Measurements from ENCODE around the gene FURIN. TPM values are rescaled to one million over a fixed set of nuclear protein-coding genes. Genes with fewer than 3 reads are reported as not detected.

The FURIN gene
- total and polyA plus RNA-seq, 2 donors (not counting 1 experiment from before 2014, with no cell fraction given) = 19.4 to 27.9 TPM

DNA sequence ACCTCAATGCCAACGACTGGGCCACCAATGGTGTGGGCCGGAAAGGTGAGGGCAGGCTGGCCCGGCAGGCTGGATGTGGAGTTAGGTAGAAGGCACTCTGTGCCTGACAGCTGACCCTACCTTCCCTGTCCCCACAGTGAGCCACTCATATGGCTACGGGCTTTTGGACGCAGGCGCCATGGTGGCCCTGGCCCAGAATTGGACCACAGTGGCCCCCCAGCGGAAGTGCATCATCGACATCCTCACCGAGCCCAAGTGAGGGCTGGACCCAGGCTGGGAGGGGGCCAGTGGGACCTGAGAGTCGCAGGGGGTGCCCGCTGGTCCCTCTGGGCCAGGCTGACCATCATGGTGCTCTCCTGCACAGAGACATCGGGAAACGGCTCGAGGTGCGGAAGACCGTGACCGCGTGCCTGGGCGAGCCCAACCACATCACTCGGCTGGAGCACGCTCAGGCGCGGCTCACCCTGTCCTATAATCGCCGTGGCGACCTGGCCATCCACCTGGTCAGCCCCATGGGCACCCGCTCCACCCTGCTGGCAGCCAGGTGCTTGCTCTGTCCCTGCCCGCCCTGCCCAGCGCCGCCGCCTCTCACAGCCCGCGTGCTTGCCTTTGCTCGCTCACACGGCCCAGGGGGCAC, 11.5 kb downstream of the FURIN start:
- no peak overlapping the region for H3K4me3 ChIP-seq (replicated peaks in 1 of 4; ENCODE audit: control extremely low read depth in 1 of 4, insufficient read depth in 1 of 4, low read depth in 3 of 4, low read length in 4 of 4)
- H2AFZ ChIP-seq (ENCODE audit: low read length) = no peak overlapping the region
- H4K20me1 ChIP-seq (ENCODE audit: control insufficient read depth, extremely low read depth, insufficient read depth, low read length) = no peaks in the 10 kb centered on the region
- H3K27ac ChIP-seq (ENCODE audit: insufficient read depth, low read length) = no peak overlapping the region
- no peak for DNase-seq (ENCODE audit: low read depth in 2 of 2)
- no peaks in the 10 kb centered on the region for H3K9me3 ChIP-seq (ENCODE audit: control insufficient read depth, insufficient read depth, low read depth, low read length)
- peaks cover 8% of the 10 kb centered on the region for H3K4me1 ChIP-seq (ENCODE audit: control insufficient read depth, extremely low read depth, insufficient read depth, low read length)
- H3K4me2 ChIP-seq (ENCODE audit: extremely low read depth, insufficient read depth, low read length) = no peak overlapping the region
- peaks cover 27% of the 10 kb centered on the region for H3K36me3 ChIP-seq (ENCODE audit: control insufficient read depth, insufficient read depth, low read length)
- TF ChIP-seq, protein P1, sequence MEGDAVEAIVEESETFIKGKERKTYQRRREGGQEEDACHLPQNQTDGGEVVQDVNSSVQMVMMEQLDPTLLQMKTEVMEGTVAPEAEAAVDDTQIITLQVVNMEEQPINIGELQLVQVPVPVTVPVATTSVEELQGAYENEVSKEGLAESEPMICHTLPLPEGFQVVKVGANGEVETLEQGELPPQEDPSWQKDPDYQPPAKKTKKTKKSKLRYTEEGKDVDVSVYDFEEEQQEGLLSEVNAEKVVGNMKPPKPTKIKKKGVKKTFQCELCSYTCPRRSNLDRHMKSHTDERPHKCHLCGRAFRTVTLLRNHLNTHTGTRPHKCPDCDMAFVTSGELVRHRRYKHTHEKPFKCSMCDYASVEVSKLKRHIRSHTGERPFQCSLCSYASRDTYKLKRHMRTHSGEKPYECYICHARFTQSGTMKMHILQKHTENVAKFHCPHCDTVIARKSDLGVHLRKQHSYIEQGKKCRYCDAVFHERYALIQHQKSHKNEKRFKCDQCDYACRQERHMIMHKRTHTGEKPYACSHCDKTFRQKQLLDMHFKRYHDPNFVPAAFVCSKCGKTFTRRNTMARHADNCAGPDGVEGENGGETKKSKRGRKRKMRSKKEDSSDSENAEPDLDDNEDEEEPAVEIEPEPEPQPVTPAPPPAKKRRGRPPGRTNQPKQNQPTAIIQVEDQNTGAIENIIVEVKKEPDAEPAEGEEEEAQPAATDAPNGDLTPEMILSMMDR (conservative IDR thresholded peaks at IDR 0.05 in 1 of 2, IDR thresholded peaks at IDR 0.05 in 1 of 2; ENCODE audit: low read depth in 1 of 2, low read length in 2 of 2) = no peak
- no peak for TF ChIP-seq EZH2 (IDR thresholded peaks at IDR 0.05; ENCODE audit: low read length, missing control alignments)
- peaks cover 6% of the 10 kb centered on the region for H3K79me2 ChIP-seq (ENCODE audit: control insufficient read depth, insufficient read depth, low read length)
- H3K9ac ChIP-seq (ENCODE audit: insufficient read depth, low read length) = no peak overlapping the region
- H3K27me3 ChIP-seq (ENCODE audit: control insufficient read depth, insufficient read depth, low read length) = no peaks in the 10 kb centered on the region

DNA sequence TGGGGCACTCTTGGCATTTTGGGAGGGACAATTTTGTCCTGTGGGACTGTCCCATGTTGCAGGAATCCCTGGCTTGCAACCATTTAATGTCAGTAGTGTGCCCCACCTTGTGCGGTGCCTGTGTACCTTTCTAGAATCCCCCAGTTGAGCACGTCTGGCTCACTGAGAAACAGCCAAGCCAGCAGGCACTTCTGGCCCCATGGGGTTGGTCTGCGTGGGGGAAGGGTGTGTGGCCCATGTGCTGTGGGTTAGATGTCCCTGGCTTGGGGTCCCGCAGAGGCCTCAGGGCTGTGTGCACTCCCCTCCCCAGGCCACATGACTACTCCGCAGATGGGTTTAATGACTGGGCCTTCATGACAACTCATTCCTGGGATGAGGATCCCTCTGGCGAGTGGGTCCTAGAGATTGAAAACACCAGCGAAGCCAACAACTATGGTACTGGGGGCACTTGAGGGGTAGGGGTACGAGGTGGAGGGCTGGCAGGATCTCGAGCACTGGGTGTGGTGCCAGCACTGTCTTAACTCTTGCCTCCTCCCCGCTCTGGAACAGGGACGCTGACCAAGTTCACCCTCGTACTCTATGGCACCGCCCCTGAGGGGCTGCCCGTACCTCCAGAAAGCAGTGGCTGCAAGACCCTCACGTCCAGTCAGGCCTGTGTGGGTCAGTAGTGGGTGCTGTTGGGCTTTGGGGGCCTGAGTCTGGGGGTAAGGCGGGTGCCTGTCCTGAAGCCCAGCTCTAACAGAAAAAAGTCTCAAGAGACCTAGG, 12.2 kb downstream of the FURIN start:
- no peak for DNase-seq (ENCODE audit: low read depth in 2 of 2)
- Histone ChIP-seq H3K79me2 (ENCODE audit: control insufficient read depth, insufficient read depth, low read length) (peaks cover 6% of the 10 kb centered on the region), H3K4me3 (replicated peaks in 1 of 4; ENCODE audit: control extremely low read depth in 1 of 4, insufficient read depth in 1 of 4, low read depth in 3 of 4, low read length in 4 of 4) (no peak overlapping the region), H3K27me3 (ENCODE audit: control insufficient read depth, insufficient read depth, low read length) (no peaks in the 10 kb centered on the region), H3K4me1 (ENCODE audit: control insufficient read depth, extremely low read depth, insufficient read depth, low read length) (peaks cover 14% of the 10 kb centered on the region), H3K27ac (ENCODE audit: insufficient read depth, low read length) (no peak overlapping the region), H2AFZ (ENCODE audit: low read length) (no peak overlapping the region), H3K36me3 (ENCODE audit: control insufficient read depth, insufficient read depth, low read length) (peaks cover 27% of the 10 kb centered on the region), H3K9me3 (ENCODE audit: control insufficient read depth, insufficient read depth, low read depth, low read length) (no peaks in the 10 kb centered on the region), H3K4me2 (ENCODE audit: extremely low read depth, insufficient read depth, low read length) (no peak overlapping the region), H4K20me1 (ENCODE audit: control insufficient read depth, extremely low read depth, insufficient read depth, low read length) (no peaks in the 10 kb centered on the region), H3K9ac (ENCODE audit: insufficient read depth, low read length) (no peak overlapping the region)
- TF ChIP-seq EZH2 (IDR thresholded peaks at IDR 0.05; ENCODE audit: low read length, missing control alignments) = no peak
- TF ChIP-seq, protein P1 (conservative IDR thresholded peaks at IDR 0.05 in 1 of 2, IDR thresholded peaks at IDR 0.05 in 1 of 2; ENCODE audit: low read depth in 1 of 2, low read length in 2 of 2) = no peak

DNA sequence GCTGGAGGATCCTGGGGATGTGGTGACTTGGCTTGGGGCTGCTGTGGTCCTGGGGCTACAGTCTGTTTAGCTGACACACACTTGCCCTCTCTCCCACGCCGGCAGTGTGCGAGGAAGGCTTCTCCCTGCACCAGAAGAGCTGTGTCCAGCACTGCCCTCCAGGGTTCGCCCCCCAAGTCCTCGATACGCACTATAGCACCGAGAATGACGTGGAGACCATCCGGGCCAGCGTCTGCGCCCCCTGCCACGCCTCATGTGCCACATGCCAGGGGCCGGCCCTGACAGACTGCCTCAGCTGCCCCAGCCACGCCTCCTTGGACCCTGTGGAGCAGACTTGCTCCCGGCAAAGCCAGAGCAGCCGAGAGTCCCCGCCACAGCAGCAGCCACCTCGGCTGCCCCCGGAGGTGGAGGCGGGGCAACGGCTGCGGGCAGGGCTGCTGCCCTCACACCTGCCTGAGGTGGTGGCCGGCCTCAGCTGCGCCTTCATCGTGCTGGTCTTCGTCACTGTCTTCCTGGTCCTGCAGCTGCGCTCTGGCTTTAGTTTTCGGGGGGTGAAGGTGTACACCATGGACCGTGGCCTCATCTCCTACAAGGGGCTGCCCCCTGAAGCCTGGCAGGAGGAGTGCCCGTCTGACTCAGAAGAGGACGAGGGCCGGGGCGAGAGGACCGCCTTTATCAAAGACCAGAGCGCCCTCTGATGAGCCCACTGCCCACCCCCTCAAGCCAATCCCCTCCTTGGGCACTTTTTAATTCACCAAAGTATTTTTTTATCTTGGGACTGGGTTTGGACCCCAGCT, 13.0 kb downstream of the FURIN start:
- Histone ChIP-seq H3K27ac (ENCODE audit: insufficient read depth, low read length) (no peak overlapping the region), H3K79me2 (ENCODE audit: control insufficient read depth, insufficient read depth, low read length) (peaks cover 5% of the 10 kb centered on the region), H3K9ac (ENCODE audit: insufficient read depth, low read length) (no peak overlapping the region), H4K20me1 (ENCODE audit: control insufficient read depth, extremely low read depth, insufficient read depth, low read length) (no peaks in the 10 kb centered on the region), H3K4me2 (ENCODE audit: extremely low read depth, insufficient read depth, low read length) (no peak overlapping the region), H2AFZ (ENCODE audit: low read length) (no peak overlapping the region), H3K4me1 (ENCODE audit: control insufficient read depth, extremely low read depth, insufficient read depth, low read length) (peaks cover 17% of the 10 kb centered on the region), H3K27me3 (ENCODE audit: control insufficient read depth, insufficient read depth, low read length) (no peaks in the 10 kb centered on the region), H3K36me3 (ENCODE audit: control insufficient read depth, insufficient read depth, low read length) (peaks cover 25% of the 10 kb centered on the region), H3K9me3 (ENCODE audit: control insufficient read depth, insufficient read depth, low read depth, low read length) (no peaks in the 10 kb centered on the region), H3K4me3 (replicated peaks in 1 of 4; ENCODE audit: control extremely low read depth in 1 of 4, insufficient read depth in 1 of 4, low read depth in 3 of 4, low read length in 4 of 4) (no peak overlapping the region)
- no peak for DNase-seq (ENCODE audit: low read depth in 2 of 2)
- TF ChIP-seq, protein P1 (conservative IDR thresholded peaks at IDR 0.05 in 1 of 2, IDR thresholded peaks at IDR 0.05 in 1 of 2; ENCODE audit: low read depth in 1 of 2, low read length in 2 of 2) = no peak
- no peak for TF ChIP-seq EZH2 (IDR thresholded peaks at IDR 0.05; ENCODE audit: low read length, missing control alignments)

Measured in fibroblast of lung (primary cell).